Anterior cingulate cortex (tissue), 58 donors: ENCODE measurements around the gene ITPR2.
"Not testable (repeated sequence)": the region's sequence is repeated elsewhere in the genome, so short reads cannot be mapped to it uniquely, and the experiment has no call there.

Experiments used
- DNase-seq, 58 donors: peaks; one replicate each; lab custom pipeline; 2025; lab: John Stamatoyannopoulos, UW

ITPR2 gene

DNA sequence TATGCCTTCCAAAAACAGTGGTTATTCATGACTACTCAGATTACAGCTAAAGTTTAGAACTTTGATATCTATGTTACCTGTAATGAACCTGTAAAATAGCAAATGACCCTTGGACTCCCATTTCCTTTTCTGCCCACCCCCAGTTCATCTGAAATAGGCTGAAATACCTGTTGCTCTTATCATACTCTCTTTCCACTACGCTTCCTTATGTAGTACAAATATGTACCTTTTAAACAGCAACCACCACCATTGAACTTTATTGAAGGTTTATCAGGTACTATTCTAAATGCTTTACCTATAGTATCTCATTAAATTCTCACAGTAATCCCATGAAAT lies 398.0 kb downstream of the ITPR2 start:
- DNase-seq = no peak

GRCh38 chr12:26434299-26435068 lies 398.5 kb downstream of the ITPR2 start:
- DNase-seq = peak in 6 of 58 donors; percentile 1 to 12 (median 3)

DNA sequence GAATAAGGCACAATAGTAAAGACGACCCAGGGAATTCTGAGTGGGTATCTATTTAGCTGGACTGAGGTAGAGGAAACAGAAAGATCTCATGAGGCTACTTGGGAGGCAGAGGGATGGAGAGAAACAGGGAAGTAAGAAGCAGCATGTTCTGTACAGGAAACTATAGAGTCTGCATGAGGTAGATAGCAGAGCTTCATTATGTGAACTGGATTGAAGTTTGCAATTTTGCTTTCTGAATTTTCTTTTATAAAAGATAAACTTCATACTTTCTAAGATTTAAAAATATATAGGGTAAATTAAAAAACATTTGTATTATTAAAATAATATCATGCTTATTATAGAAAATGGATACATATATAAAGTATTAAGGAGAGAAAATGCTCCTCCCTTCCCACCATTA lies 399.3 kb downstream of the ITPR2 start:
- DNase-seq = not testable (repeated sequence)

- DNase-seq = no peak
Measured at GRCh38 chr12:26431211-26431610, 401.8 kb downstream of the ITPR2 start.

DNA sequence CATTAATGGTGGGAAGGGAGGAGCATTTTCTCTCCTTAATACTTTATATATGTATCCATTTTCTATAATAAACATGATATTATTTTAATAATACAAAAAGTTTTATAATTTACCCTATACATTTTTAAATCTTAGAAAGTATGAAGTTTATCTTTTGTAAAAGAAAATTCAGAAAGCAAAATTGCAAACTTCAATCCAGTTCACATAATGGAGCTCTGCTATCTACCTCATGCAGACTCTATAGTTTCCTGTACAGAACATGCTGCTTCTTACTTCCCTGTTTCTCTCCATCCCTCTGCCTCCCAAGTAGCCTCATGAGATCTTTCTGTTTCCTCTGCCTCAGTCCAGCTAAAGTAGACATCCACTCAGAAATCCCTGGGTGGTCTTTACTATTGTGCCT lies 402.4 kb downstream of the ITPR2 start:
- DNase-seq = not testable (repeated sequence)

GRCh38 chr12:26429070-26429691 lies 403.8 kb downstream of the ITPR2 start:
- no peak for DNase-seq

- DNase-seq = no peak
Measured at GRCh38 chr12:26428420-26428819, 404.6 kb downstream of the ITPR2 start.

GRCh38 chr12:26426652-26427051 lies 406.3 kb downstream of the ITPR2 start:
- DNase-seq = no peak

DNA sequence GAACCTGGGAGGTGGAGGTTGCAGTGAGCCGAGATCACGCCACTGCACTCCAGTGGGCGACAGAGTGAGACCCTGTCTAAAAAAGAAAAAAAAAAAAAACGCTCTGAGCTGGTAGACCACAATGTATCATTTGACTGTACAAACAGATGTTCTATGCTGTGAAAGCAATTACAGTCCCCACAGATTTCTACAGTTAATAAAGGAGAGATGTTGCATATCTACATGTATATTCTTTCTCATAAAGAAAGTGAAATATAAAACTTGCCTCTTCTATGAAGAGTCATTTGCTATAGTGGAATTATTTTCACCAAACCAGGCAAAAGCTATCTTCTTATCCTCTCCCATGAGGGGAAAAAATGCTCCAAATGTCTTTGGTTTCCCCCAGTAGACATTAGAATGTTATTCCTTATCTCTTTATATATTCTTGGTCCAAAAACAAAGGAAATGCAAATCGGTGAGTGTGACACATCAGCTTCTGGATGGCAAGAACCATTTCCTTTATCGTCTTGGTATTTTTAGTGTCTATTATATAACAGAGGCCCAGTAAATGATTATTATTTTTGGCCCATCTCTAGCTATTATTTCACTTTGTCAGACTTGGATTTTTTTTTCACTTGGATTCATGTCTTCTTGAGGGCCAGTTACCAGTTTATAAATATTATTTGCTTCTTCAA lies 407.3 kb downstream of the ITPR2 start:
- DNase-seq = no peak

- DNase-seq = no peak
Measured at GRCh38 chr12:26422839-26423398, 410.1 kb downstream of the ITPR2 start.

- DNase-seq = no peak
Measured at GRCh38 chr12:26416550-26416949, 416.4 kb downstream of the ITPR2 start.

GRCh38 chr12:26410689-26411088 lies 422.3 kb downstream of the ITPR2 start:
- no peak for DNase-seq

GRCh38 chr12:26406813-26407212 lies 426.2 kb downstream of the ITPR2 start:
- DNase-seq = peak in 8 of 58 donors; percentile 3 to 45 (median 9)

- peak in 1 of 58 donors; percentile 0 for DNase-seq
Measured at GRCh38 chr12:26406391-26406790, 426.6 kb downstream of the ITPR2 start.

GRCh38 chr12:26403601-26404000 lies 429.4 kb downstream of the ITPR2 start:
- no peak for DNase-seq

DNA sequence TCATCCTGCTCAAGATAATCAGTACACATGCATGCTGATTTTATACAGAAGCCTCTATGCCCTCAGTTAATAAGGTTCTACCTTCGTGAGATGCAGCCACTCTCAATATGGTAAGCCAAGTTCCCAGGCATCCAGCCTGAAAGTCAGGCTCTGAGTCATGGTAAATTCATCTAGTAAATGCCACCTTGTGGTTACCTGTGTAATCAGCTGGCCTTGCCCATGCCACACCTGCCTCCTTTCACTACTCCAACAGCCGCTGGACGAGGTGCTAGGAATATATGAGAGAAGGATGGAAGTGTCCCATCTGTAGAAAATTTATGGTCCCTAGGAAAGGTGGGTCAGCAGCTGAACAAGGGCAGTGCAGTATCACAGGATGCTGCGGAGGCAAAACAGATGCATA lies 430.3 kb downstream of the ITPR2 start:
- no peak for DNase-seq

GRCh38 chr12:26401874-26402273 lies 431.1 kb downstream of the ITPR2 start:
- DNase-seq = peak in 4 of 58 donors; percentile 3 to 12 (median 7)

GRCh38 chr12:26400627-26401026 lies 432.4 kb downstream of the ITPR2 start:
- DNase-seq = no peak

DNA sequence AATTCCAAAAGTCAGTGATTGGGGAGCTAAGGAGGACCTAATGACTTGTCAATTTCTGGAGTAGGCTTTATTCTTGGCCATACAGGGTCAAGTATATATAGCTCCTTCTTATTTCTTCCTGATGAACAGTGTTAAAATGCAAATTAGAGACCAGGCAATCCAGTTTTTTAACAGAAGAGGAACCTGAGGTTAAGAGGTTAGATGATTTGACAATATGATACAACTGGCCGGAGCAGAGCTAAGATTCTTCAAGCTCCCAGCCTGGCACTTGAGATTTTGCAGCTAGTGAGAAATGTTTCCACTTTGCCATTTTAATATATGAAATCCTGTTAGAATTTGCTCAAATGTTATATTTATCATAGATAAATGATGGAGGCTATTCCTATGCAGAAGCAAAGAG lies 433.6 kb downstream of the ITPR2 start:
- DNase-seq = no peak

GRCh38 chr12:26396402-26396801 lies 436.6 kb downstream of the ITPR2 start:
- no peak for DNase-seq

DNA sequence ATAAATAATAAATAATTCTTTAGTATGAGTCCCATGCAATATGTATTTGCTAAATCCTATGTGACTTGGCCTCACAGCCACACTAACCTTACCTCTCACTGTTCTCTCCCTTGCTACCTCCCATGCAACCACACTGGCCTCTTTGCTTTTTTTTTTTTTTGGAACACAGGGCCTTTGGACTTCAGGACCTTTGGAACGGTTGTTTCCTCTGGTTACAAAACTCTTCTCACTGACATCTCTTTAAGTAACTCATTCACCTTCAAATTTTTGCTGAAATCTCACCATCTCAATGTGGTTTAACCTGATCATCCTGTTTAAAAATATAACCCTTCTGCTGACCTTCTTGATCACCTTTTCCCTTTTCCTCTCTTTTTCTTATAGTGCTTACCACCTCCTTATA lies 443.7 kb downstream of the ITPR2 start:
- DNase-seq = no peak
